ENCODE measurements around the gene TSC2. TPM values are rescaled to one million over a fixed set of nuclear protein-coding genes. Genes with fewer than 3 reads are reported as not detected.

TSC2 gene
- total and polyA plus RNA-seq, 2 donors (not counting 3 experiments of a cell fraction or from before 2014, with no cell fraction given): 87.9 to 144 TPM

DNA sequence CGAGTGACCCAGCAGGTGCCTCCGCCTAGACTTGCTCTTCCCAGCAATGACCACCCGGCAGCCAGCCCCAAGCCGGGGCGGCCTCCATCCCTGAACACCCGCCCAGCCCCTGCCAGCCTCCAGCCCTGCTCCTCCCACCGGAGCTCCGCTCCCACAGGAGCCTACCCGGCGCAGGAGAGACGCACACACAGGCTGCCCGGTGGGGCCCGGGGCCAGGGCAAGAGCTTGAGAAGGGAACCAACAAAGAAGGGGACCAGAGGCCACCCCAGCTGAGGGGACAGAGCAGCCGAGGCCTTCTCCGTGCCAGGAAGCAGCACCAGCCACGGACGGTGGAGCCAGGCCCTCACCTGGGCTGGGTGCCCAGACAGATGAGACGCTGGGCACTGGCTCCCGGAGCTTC lies 74.1 kb downstream of the TSC2 start:
- Histone ChIP-seq H2AFZ (ENCODE audit: low read depth, low read length) (no peak overlapping the region), H3K9me3 (replicated peaks; ENCODE audit: control insufficient read depth, insufficient read depth, low read length) (no peaks in the 10 kb centered on the region), H4K20me1 (replicated peaks; ENCODE audit: control insufficient read depth, extremely low read depth, insufficient read depth, low read length) (no peaks in the 10 kb centered on the region), H3K4me2 (ENCODE audit: insufficient read depth, low read length) (no peak overlapping the region), H3K79me2 (ENCODE audit: control insufficient read depth, insufficient read depth, low read length) (peaks cover 22% of the 10 kb centered on the region), H3K9me1 (replicated peaks; ENCODE audit: control insufficient read depth, extremely low read depth, insufficient read depth, low read length) (no peaks in the 10 kb centered on the region), H3K36me3 (ENCODE audit: control insufficient read depth in 2 of 2, extremely low read depth in 1 of 2, insufficient read depth in 2 of 2, low read length in 2 of 2) (no peaks in the 10 kb centered on the region), H3K27me3 (ENCODE audit: control insufficient read depth in 2 of 2, insufficient read depth in 2 of 2, low read length in 2 of 2) (no peaks in the 10 kb centered on the region), H3K4me3 (replicated peaks in 1 of 3; ENCODE audit: insufficient read depth in 1 of 3, low read depth in 1 of 3, low read length in 3 of 3) (no peak overlapping the region), H3K9ac (replicated peaks; ENCODE audit: extremely low read depth, insufficient read depth, low read length) (no peak overlapping the region), H3K4me1 (ENCODE audit: control insufficient read depth, extremely low read depth, insufficient read depth, low read length) (peaks cover 30% of the 10 kb centered on the region), H3K27ac (ENCODE audit: insufficient read depth, low read depth, low read length) (no peak overlapping the region)
- FAIRE-seq (no peak), DNase-seq (ENCODE audit: low read depth, low spot score) (no peak)
- ChIA-PET CTCF (interaction anchor here (1.0 to 2.2 kb wide), 5 partner anchors 18 to 118 kb away, joined by 3 to 29 read pairs (median 3); no protein-coding TSS in a partner anchor), POLR2A (no interaction called here)
- no TSS peak for BruUV-seq (replicated peaks)
- TF ChIP-seq MYC (IDR thresholded peaks at IDR 0.05; ENCODE audit: low read depth, low read length): no peak
- TF ChIP-seq JUN (IDR thresholded peaks at IDR 0.05; ENCODE audit: borderline replicate concordance, insufficient read depth, insufficient read length, low read depth): no peak
- TF ChIP-seq POLR2A (IDR thresholded peaks at IDR 0.05; ENCODE audit: low read depth, low read length): no peak
- no peak for TF ChIP-seq POLR2AphosphoS5 (IDR thresholded peaks at IDR 0.05; ENCODE audit: insufficient read depth, low read depth, low read length)
- TF ChIP-seq, protein P1, sequence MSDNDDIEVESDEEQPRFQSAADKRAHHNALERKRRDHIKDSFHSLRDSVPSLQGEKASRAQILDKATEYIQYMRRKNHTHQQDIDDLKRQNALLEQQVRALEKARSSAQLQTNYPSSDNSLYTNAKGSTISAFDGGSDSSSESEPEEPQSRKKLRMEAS (IDR thresholded peaks at IDR 0.05; ENCODE audit: insufficient read depth, insufficient read length): no peak
- TF ChIP-seq EZH2 (IDR thresholded peaks at IDR 0.05; ENCODE audit: borderline replicate concordance, low read depth, low read length, severe bottlenecking): no peak
- no peak for TF ChIP-seq GATA2 (IDR thresholded peaks at IDR 0.05; ENCODE audit: insufficient read depth, insufficient read length, low read depth, low read length)
- TF ChIP-seq, protein P2, sequence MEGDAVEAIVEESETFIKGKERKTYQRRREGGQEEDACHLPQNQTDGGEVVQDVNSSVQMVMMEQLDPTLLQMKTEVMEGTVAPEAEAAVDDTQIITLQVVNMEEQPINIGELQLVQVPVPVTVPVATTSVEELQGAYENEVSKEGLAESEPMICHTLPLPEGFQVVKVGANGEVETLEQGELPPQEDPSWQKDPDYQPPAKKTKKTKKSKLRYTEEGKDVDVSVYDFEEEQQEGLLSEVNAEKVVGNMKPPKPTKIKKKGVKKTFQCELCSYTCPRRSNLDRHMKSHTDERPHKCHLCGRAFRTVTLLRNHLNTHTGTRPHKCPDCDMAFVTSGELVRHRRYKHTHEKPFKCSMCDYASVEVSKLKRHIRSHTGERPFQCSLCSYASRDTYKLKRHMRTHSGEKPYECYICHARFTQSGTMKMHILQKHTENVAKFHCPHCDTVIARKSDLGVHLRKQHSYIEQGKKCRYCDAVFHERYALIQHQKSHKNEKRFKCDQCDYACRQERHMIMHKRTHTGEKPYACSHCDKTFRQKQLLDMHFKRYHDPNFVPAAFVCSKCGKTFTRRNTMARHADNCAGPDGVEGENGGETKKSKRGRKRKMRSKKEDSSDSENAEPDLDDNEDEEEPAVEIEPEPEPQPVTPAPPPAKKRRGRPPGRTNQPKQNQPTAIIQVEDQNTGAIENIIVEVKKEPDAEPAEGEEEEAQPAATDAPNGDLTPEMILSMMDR (IDR thresholded peaks at IDR 0.05; ENCODE audit: extremely low read depth in 1 of 2, insufficient read depth in 1 of 2, low read depth in 1 of 2, low read length in 2 of 2): no peak
- no peak for TF ChIP-seq FOS (IDR thresholded peaks at IDR 0.05; ENCODE audit: borderline replicate concordance, insufficient read depth, low read length)
- dilution Hi-C loops (cut with MboI; ENCODE audit: extremely low pct_ligation_motif_present, low sequenced_read_pairs) (no loop called here), intact Hi-C loops (cut with micrococcal nuclease) (loop anchor here (1.0 kb wide), 1 partner anchor 18 kb away; no protein-coding TSS in a partner anchor)

All from endothelial cell of umbilical vein (primary cell).